ENCODE results near the gene CMTR1.

Gene CMTR1

DNA sequence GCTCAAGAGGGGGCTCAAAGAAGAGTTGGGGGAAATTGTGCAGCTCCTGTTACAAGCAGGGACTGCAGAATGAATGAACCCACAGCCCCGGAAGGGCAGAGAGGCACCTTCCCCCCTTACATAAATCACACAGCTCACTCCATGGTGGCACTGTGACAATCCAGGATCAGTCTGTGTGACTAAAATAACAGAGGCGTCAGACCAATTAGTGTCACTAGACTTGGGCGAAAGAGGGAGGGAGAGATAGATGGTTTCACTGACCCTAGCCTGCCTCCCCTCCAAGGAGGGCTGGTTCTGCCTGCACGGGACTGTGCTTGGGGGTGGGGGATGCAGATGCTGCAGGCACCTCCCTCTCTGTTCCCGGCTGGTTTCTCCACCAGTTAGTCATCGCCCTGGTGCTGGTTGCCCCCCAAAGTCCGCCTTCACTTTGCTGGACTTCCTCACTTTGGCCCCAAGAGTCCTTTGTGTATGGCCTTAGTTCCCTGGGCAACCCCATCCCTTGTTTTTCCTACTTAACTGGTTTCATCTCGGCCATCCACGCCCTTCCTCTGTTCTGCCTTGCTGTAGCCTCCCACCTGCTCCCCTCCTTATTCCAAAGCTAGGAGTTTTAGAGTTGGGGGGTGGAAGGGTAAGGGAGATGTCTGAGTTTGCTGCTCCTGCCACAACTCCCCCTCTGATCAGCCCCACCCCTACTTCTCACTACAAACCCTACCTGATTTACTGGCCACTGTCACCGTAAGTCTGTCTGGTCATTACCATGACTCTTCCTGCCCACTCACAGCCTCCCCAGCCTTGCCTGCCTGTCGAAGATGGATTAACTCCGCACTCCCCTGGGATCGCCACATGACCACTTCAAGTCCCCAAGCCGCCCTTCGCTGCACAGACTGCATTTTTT is 48.9 kb downstream of the CMTR1 start:
- in situ Hi-C loops (cut with HindIII; ENCODE audit: low sequenced_read_pairs), result loop anchor here (25.0 kb wide), 1 partner anchor 180 kb away; no protein-coding TSS in a partner anchor
- DNase-seq (ENCODE audit: low read depth), result no peak
- TF ChIP-seq, protein P1, sequence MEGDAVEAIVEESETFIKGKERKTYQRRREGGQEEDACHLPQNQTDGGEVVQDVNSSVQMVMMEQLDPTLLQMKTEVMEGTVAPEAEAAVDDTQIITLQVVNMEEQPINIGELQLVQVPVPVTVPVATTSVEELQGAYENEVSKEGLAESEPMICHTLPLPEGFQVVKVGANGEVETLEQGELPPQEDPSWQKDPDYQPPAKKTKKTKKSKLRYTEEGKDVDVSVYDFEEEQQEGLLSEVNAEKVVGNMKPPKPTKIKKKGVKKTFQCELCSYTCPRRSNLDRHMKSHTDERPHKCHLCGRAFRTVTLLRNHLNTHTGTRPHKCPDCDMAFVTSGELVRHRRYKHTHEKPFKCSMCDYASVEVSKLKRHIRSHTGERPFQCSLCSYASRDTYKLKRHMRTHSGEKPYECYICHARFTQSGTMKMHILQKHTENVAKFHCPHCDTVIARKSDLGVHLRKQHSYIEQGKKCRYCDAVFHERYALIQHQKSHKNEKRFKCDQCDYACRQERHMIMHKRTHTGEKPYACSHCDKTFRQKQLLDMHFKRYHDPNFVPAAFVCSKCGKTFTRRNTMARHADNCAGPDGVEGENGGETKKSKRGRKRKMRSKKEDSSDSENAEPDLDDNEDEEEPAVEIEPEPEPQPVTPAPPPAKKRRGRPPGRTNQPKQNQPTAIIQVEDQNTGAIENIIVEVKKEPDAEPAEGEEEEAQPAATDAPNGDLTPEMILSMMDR (IDR thresholded peaks at IDR 0.05; ENCODE audit: low read depth, low read length, missing control alignments), result no peak
- no peak overlapping the region for H3K4me3 ChIP-seq (ENCODE audit: low read depth, low read length)

DNA sequence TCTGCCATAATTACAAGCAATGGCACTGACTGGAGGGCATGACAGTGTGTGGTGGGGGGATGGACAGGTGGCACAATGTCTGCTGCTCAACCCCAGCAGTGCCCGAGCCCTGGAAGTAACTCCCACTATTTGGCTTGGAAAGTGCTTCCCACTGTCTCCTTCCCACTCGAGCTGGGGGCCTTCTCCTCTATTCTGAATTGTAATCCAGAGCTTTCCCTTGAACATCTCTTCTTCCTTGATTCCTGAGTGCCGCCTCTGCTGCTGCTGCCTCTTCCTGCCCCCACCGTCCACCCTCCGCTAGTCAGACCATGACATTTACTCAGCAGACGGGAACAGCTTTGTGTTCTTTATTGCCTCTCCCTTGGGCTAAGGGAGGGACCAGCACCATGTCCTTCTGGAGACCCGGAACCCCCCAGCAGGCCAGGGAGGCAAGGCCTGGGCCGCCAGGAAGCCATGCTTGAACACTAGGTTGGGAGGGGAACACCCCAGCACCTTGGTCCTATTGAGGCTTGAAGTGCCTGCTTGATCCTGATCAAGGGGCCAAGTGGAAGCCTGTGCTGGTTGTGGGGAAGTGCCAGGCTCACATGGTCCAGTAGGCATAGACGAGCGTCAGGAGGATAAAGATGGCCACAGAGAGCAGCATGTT is 49.7 kb downstream of the CMTR1 start:
- in situ Hi-C loops (cut with HindIII; ENCODE audit: low sequenced_read_pairs), result loop anchor here (25.0 kb wide), 1 partner anchor 180 kb away; no protein-coding TSS in a partner anchor
- DNase-seq (ENCODE audit: low read depth), result no peak
- H3K4me3 ChIP-seq (ENCODE audit: low read depth, low read length), result no peak overlapping the region
- TF ChIP-seq, protein P1 (IDR thresholded peaks at IDR 0.05; ENCODE audit: low read depth, low read length, missing control alignments), result no peak

DNA sequence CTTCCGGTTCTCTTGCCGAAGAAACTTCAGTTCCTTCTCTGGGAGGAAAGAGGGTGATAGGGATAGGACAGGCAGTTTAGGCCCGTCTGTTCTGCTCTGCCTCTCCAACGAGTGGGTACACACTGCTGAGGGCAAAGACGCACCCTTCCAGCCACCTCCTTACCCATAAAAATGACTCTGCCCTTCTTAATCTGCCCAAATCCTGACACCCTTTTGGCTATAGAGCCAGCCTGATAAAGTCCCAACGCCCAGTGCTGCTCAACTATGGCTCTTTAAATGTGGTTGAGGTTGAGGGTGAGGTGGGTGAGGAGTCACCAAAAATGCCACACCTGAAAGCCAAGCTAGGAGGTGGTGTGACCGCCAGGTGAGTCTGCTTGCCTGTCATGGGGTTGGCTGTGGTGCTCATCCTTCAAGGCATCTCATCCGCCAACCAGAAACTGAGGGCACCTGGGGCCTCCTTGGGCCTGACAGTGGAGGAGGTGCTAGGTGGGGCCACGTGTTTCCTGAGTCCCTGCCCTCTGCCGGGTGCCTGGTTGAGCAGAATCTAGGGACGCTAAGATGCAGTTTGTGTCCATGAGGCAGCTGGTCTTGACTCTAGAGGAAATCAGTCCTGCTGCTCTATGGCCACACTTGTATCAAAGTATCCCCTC is 50.4 kb downstream of the CMTR1 start:
- in situ Hi-C loops (cut with HindIII; ENCODE audit: low sequenced_read_pairs), result loop anchor here (25.0 kb wide), 1 partner anchor 179 kb away; no protein-coding TSS in a partner anchor
- no peak for DNase-seq (ENCODE audit: low read depth)
- TF ChIP-seq, protein P1 (IDR thresholded peaks at IDR 0.05; ENCODE audit: low read depth, low read length, missing control alignments), result no peak
- H3K4me3 ChIP-seq (ENCODE audit: low read depth, low read length), result no peak overlapping the region

DNA sequence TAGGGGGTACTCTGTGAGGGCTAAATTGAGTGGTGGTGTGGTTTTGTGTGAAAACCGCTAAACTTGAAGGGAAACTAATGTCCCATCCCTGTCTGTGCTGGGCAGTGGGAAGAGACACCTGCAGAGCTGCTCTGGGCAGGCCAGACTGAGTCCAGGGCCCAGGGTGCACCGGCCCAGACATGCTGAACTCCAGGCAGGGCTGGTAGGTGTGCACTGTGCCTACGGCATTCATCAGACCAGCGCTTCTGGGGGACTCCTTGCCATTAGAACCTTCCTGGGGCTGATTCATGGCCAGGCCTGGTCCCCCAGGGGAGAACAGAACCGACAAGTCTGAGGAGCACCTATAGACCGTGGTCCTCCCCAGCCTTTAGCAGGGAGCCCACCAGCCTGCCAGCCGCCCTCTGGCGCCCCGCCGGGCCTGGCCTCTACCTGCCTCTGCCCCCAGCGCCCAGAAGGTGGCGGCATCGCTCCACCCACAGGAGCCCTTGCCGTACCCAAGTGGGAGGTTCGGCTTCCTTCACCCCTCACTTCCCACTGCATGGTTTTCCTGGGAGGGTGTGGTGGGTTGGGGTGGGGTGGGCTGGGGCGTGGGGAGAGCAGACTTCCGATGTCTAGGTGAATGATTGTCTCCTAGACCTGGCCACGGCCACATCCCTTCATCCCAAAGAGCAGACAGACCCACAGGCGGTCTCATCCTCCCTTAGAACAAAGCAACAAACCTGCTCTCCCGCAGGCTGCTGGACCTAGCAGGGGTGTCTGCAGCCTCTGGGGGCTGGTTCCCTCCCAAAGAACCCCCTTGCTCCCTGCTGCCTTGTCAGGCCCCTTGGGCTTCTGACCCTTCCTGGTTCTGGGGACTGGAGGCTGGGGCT is 51.1 kb downstream of the CMTR1 start:
- no peak overlapping the region for H3K4me3 ChIP-seq (ENCODE audit: low read depth, low read length)
- in situ Hi-C loops (cut with HindIII; ENCODE audit: low sequenced_read_pairs), result loop anchor here (25.0 kb wide), 1 partner anchor 178 kb away; no protein-coding TSS in a partner anchor
- DNase-seq (ENCODE audit: low read depth), result no peak
- TF ChIP-seq, protein P1 (IDR thresholded peaks at IDR 0.05; ENCODE audit: low read depth, low read length, missing control alignments), result peak; percentile 83

DNA sequence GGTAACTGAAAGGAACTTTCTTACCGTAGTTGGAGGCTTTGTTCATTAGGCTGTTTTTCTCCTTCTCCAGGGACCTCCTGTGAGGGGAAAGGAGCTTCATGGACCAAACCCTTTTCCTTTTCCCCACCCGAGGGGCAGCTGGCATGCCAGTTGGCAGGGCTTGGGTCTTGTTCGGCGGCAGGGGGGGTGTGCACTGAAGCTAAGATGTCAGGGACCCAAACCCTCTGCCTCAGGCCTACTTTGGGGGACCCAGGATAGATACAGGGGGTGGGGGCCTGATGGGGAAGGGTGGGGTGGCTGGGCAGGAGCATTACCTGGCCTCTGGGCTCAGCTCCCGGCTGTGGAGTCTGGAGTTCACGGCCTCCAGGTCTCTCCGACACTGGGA is 51.8 kb downstream of the CMTR1 start:
- in situ Hi-C loops (cut with HindIII; ENCODE audit: low sequenced_read_pairs), result loop anchor here (25.0 kb wide), 1 partner anchor 178 kb away; no protein-coding TSS in a partner anchor
- H3K4me3 ChIP-seq (ENCODE audit: low read depth, low read length), result no peak overlapping the region
- TF ChIP-seq, protein P1 (IDR thresholded peaks at IDR 0.05; ENCODE audit: low read depth, low read length, missing control alignments), result no peak
- DNase-seq (ENCODE audit: low read depth), result no peak
